ENCODE results near the gene GLYATL1B. TPM values are rescaled to one million over a fixed set of nuclear protein-coding genes. Genes with fewer than 3 reads are reported as not detected.
"Not testable (repeated sequence)": the region's sequence is repeated elsewhere in the genome, so short reads cannot be mapped to it uniquely, and the experiment has no call there.

GLYATL1B gene
- total RNA-seq, 4 donors from 2014 or later = not detected

GRCh38 chr11:59112494-59112893, 26.4 kb downstream of the GLYATL1B start:
- TF ChIP-seq CTCF (IDR thresholded peaks at IDR 0.05) = no peak
- DNase-seq (ENCODE audit: low spot score) (no peak), ATAC-seq (ENCODE audit: low FRiP score) (no peak)

GRCh38 chr11:59114344-59114743, 28.2 kb downstream of the GLYATL1B start:
- no peak for TF ChIP-seq CTCF (IDR thresholded peaks at IDR 0.05)
- DNase-seq (ENCODE audit: low spot score) (no peak), ATAC-seq (ENCODE audit: low FRiP score) (no peak)

- no peak for DNase-seq (ENCODE audit: low spot score)
- ATAC-seq (ENCODE audit: low FRiP score) = no peak
- TF ChIP-seq CTCF (IDR thresholded peaks at IDR 0.05) = no peak
Measured at GRCh38 chr11:59115553-59115952, 29.4 kb downstream of the GLYATL1B start.

- ATAC-seq (ENCODE audit: low FRiP score) (no peak), DNase-seq (ENCODE audit: low spot score) (no peak)
- TF ChIP-seq CTCF (IDR thresholded peaks at IDR 0.05) = no peak
Measured at GRCh38 chr11:59117774-59118173, 31.7 kb downstream of the GLYATL1B start.

GRCh38 chr11:59119826-59120225, 33.7 kb downstream of the GLYATL1B start:
- no peak for TF ChIP-seq CTCF (IDR thresholded peaks at IDR 0.05)
- no peak for DNase-seq (ENCODE audit: low spot score)
- ATAC-seq (ENCODE audit: low FRiP score) = no peak

- DNase-seq (ENCODE audit: low spot score) (peak; percentile 86), ATAC-seq (ENCODE audit: low FRiP score) (peak; percentile 91)
- peak in 1 of 3 donors; percentile 51 for TF ChIP-seq CTCF (IDR thresholded peaks at IDR 0.05)
Measured at GRCh38 chr11:59135648-59136461, 49.7 kb downstream of the GLYATL1B start.

GRCh38 chr11:59136551-59136950, 50.4 kb downstream of the GLYATL1B start:
- not testable (repeated sequence) for DNase-seq (ENCODE audit: low spot score); ATAC-seq (ENCODE audit: low FRiP score)

Data from omental fat pad (tissue), 4 donors.